Measurements from ENCODE around the gene IMPDH1. TPM values are rescaled to one million over a fixed set of nuclear protein-coding genes. Genes with fewer than 3 reads are reported as not detected.

Gene IMPDH1
- total and polyA plus RNA-seq, 10 of the 15 experiments (the other 5 are each of a cell fraction or from before 2014, with no cell fraction given): 0.50 to 61.3 (median 41.8) TPM

DNA sequence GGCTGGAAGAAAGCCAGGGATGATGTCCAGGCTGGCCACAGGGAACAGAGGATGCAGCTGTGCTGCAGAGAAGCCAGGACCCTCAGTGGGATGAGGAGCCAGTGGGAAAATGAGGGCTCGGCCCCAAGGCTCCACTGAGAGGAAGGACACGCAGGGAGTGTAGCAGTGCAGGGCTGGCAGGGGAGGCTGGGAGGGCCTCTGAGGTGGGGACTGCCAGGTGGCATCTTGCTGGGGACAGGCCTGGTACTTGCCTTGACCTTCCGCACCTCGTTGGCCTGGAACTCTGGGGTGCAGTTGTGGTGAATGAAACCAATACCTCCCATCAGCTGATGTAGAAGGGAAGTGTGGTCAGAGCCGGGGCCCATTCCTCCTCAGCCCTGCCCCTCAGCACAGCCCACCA is 9.2 kb downstream of the IMPDH1 start:
- in situ Hi-C loops (cut with MboI) (no loop called here), intact Hi-C loops (cut with micrococcal nuclease; ENCODE audit: unreplicated experiment) (no loop called here)
- POLR2A ChIA-PET: no interaction called here
- Histone ChIP-seq H3K9me3 (replicated peaks; ENCODE audit: control insufficient read depth, insufficient read depth, low read length) (no peaks in the 10 kb centered on the region), H2AFZ (ENCODE audit: control insufficient read depth, low read depth, low read length) (no peak overlapping the region), H3K4me2 (ENCODE audit: control insufficient read depth, insufficient read depth) (no peak overlapping the region), H3K27ac (ENCODE audit: control insufficient read depth, insufficient read depth) (no peak overlapping the region), H3K79me2 (ENCODE audit: control insufficient read depth, insufficient read depth, low read length) (peaks cover 12% of the 10 kb centered on the region), H3K4me1 (ENCODE audit: control insufficient read depth, insufficient read depth, low read length) (peaks cover 5% of the 10 kb centered on the region), H3K9ac (ENCODE audit: control insufficient read depth, insufficient read depth, low read length) (no peak overlapping the region), H4K20me1 (ENCODE audit: control insufficient read depth, insufficient read depth) (no peaks in the 10 kb centered on the region), H3K36me3 (ENCODE audit: control insufficient read depth in 2 of 2, insufficient read depth in 2 of 2, low read length in 1 of 2) (peaks cover 9 to 10% of the 10 kb centered on the region in 2 experiments; a peak in 3 of 4 replicates), H3K27me3 (replicated peaks in 1 of 2; ENCODE audit: control insufficient read depth in 2 of 2, insufficient read depth in 2 of 2, low read length in 1 of 2) (no peaks in the 10 kb centered on the region), H3K4me3 (no peak overlapping the region)
- WGBS (ENCODE audit: insufficient coverage, insufficient replicate concordance, low lambda C conversion rate, missing lambda C conversion rate): 86% methylated on average over 4 of the region's 5 CpGs
- DNase-seq (ENCODE audit: low read depth, low spot score): no peak
- RAD21 ChIA-PET (ENCODE audit: unreplicated experiment): interaction anchor here (0.7 to 2.2 kb wide), 2 partner anchors 25 to 27 kb away, joined by 3 to 10 read pairs; no protein-coding TSS in a partner anchor
- SMC1A ChIA-PET (ENCODE audit: uncharacterized antibody, unreplicated experiment): interaction anchor here (0.8 to 5.8 kb wide), 4 partner anchors 15 to 61 kb away, joined by 3 to 43 read pairs (median 4); no protein-coding TSS in a partner anchor
- BruUV-seq (replicated peaks): no TSS peak
- no peak for FAIRE-seq
- CTCF ChIA-PET: interaction anchor here (0.7 to 23.9 kb wide), 8 partner anchors 11 to 70 kb away, joined by 3 to 458 read pairs (median 8); no protein-coding TSS in a partner anchor
- ATAC-seq: no peak
- TF ChIP-seq HDGF (IDR thresholded peaks at IDR 0.05) (no peak), NFXL1 (IDR thresholded peaks at IDR 0.05; ENCODE audit: borderline replicate concordance) (no peak), ZBTB33 (IDR thresholded peaks at IDR 0.05) (no peak), IKZF2 (IDR thresholded peaks at IDR 0.05) (no peak), ZNF622 (IDR thresholded peaks at IDR 0.05) (no peak), YBX1 (IDR thresholded peaks at IDR 0.05) (no peak), NR2C1 (IDR thresholded peaks at IDR 0.05) (no peak), DPF2 (IDR thresholded peaks at IDR 0.05) (no peak), RAD21 (IDR thresholded peaks at IDR 0.05; ENCODE audit: insufficient read depth, low read depth, low read length) (no peak), HCFC1 (IDR thresholded peaks at IDR 0.05; ENCODE audit: low read length) (no peak), POU2F2 (IDR thresholded peaks at IDR 0.05; ENCODE audit: borderline replicate concordance, low read depth, low read length) (no peak)

Data from GM12878 (cell line).